GM04503 (cell line): ENCODE results near the gene BTF3L4.
A peak's percentile ranks its signal among the peaks of the same experiment; 100 is the strongest.

ENCODE experiments used
- DNase-seq: peaks from one replicate; pipeline ENCODE4 v3.0.0-alpha.2; 2012; ENCODE audit warnings: low read depth

The BTF3L4 gene

GRCh38 chr1:52123622-52124021 is 67.5 kb downstream of the BTF3L4 start:
- no peak for DNase-seq

DNA sequence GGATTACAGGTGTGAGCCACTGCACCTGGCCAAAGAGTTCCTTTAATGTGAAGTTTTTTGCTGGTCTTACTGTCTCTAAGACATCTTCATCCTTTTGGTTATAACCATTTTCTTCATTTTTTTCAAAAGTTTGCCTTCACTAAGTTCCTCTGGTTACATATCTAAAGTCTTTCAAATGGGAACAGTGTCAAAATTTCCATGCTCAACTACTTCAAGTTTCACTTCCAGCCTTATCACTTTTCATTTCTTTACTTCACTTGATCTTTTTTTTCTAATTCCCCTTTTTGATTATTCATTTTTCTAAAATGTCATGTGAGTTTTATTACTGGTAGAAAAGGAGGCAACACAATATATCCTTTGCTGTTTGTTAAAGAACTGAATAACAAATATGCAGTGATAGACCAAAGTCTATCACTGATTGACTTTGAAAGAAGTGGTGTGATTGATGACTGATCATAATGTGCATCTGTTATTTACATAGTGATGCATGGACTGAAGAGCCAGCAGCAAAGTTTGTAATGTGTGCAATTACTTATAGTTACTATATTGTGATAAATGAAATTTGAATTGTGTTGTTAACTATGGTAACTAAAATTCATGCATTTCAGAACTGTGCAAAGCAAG is 69.8 kb downstream of the BTF3L4 start:
- no peak for DNase-seq

DNA sequence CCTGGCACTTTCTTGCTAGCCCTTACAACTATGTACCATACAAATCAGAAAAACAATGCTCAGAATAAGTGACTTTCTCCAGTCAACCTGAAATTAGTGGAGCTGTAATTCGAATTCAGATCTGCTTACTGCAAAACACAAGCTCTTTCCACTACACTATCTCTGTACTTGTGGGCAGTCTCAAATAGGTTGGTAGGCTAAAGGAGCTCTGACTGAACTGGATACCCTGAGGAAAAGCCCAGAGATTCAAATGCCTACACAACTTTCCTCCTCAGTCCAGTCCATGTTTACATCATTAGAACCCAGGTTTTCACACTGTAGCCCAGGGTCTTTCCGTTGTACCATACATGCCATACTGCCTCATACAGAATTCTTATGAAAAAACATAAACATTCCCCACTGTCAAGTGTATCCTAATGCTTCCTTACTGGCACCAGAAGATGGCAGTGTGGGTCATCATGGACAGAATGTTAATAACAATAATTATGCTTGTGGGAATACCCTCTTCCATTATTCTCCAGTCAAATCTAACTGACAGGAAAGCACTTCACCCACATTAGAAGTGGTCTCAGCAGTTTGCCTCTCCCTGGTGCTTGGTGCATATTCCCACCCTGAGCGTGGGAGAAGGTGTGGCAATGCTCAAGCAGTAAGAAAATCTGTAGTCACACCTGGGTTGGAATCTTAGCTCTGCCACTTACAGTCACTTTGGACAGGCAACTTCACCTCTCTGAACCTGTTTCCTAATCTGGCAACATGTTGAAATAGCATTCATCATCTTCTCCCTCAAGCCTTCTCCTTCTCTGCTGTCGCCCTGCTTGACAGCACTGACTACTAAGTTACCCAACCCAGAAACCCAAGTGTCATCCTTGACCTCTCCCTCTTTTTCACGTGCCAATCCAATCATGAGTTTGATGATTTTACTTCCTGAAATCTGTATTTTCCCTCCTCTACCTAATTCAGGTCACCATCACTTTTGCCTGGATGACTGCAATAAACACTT is 71.4 kb downstream of the BTF3L4 start:
- no peak for DNase-seq

- peak; percentile 65 for DNase-seq
These were observed 83.9 kb downstream of the BTF3L4 start for GRCh38 chr1:52139817-52140540.
